HCEC 1CT (cell line): ENCODE measurements around the gene PHACTR1.

ENCODE experiments used
- DNase-seq: peaks from one replicate; pipeline ENCODE4 v3.0.0-alpha.2; 2017

Gene PHACTR1

GRCh38 chr6:13004601-13005000, 288.0 kb downstream of the PHACTR1 start:
- DNase-seq = no peak

- no peak for DNase-seq
These were observed 289.4 kb downstream of the PHACTR1 start for GRCh38 chr6:13005994-13006393.

GRCh38 chr6:13006578-13007300, 290.2 kb downstream of the PHACTR1 start:
- peak; percentile 50 for DNase-seq

GRCh38 chr6:13007744-13008143, 291.2 kb downstream of the PHACTR1 start:
- no peak for DNase-seq

GRCh38 chr6:13009031-13009430, 292.5 kb downstream of the PHACTR1 start:
- no peak for DNase-seq

GRCh38 chr6:13009461-13009860, 292.9 kb downstream of the PHACTR1 start:
- no peak for DNase-seq

- no peak for DNase-seq
These were observed 295.1 kb downstream of the PHACTR1 start for GRCh38 chr6:13011612-13012146.

GRCh38 chr6:13012296-13012695, 295.7 kb downstream of the PHACTR1 start:
- no peak for DNase-seq

- no peak for DNase-seq
These were observed 296.6 kb downstream of the PHACTR1 start for GRCh38 chr6:13012977-13013680.

GRCh38 chr6:13013681-13014503, 297.3 kb downstream of the PHACTR1 start:
- DNase-seq = no peak

- DNase-seq = no peak
These were observed 298.2 kb downstream of the PHACTR1 start for GRCh38 chr6:13014504-13015378.

GRCh38 chr6:13015379-13015681, 298.8 kb downstream of the PHACTR1 start:
- DNase-seq = no peak

- no peak for DNase-seq
These were observed 308.0 kb downstream of the PHACTR1 start for GRCh38 chr6:13024616-13025015.

GRCh38 chr6:13025893-13026499, 309.4 kb downstream of the PHACTR1 start:
- DNase-seq = no peak

- no peak for DNase-seq
These were observed 310.0 kb downstream of the PHACTR1 start for GRCh38 chr6:13026557-13026956.

- no peak for DNase-seq
These were observed 310.6 kb downstream of the PHACTR1 start for GRCh38 chr6:13027207-13027606.

- no peak for DNase-seq
These were observed 313.8 kb downstream of the PHACTR1 start for GRCh38 chr6:13030396-13030795.

GRCh38 chr6:13032566-13032965, 316.0 kb downstream of the PHACTR1 start:
- no peak for DNase-seq

- no peak for DNase-seq
These were observed 316.6 kb downstream of the PHACTR1 start for GRCh38 chr6:13033145-13033544.

- no peak for DNase-seq
These were observed 317.7 kb downstream of the PHACTR1 start for GRCh38 chr6:13034316-13034715.

GRCh38 chr6:13035606-13036005, 319.0 kb downstream of the PHACTR1 start:
- no peak for DNase-seq

GRCh38 chr6:13038315-13038714, 321.7 kb downstream of the PHACTR1 start:
- no peak for DNase-seq
